A549 (cell line): Measurements from ENCODE around the gene LTA. TPM values are rescaled to one million over a fixed set of nuclear protein-coding genes. Genes with fewer than 3 reads are reported as not detected.

Experiments
- ATAC-seq, 2 experiments: fragments of 200-7000 bp in 1 of 2; fragments of >200 bp in 1 of 2; cut with Nextera tagmentation in 1 of 2; cut with Tn5 transposase in 1 of 2; 3 replicates each; pipeline versions ENCODE4 v1.8.0 to v1.9.1; 2018 to 2020; ENCODE audit warnings: mild to moderate bottlenecking in 1 of 2, moderate library complexity in 1 of 2
- CTCF ChIA-PET: fragments of 300-600 bp; sonication (Branson Sonifier 250); formaldehyde crosslinking; extraction: SDS; loops from one replicate; lab custom pipeline; 2021; ENCODE audit warnings: antibody characterized with exemption, inconsistent platforms; lab: Yijun Ruan, JAX
- POLR2A ChIA-PET: fragments of 350-600 bp; formaldehyde crosslinking; extraction: SDS; loops from one replicate; lab custom pipeline; 2021; ENCODE audit warnings: antibody characterized with exemption, inconsistent platforms; lab: Yijun Ruan, JAX
- DNase-seq, 2 experiments: peaks; one replicate each; pipeline versions ENCODE4 v3.0.0 to v3.0.0-alpha.2; 2011 to 2016; ENCODE audit warnings: low read depth in 1 of 2, low spot score in 1 of 2
- FAIRE-seq: peaks from 2 replicates; lab custom pipeline; 2011; peaks lifted over from hg19 to GRCh38; lab: Jason Lieb, UNC
- H3K27ac ChIP-seq, 2 experiments: fragments of >200 bp; sonication (Bioruptor Twin); formaldehyde crosslinking; 3 replicates each; pipeline ENCODE4 v1.5.1; 2016 to 2017
- H3K4me1 ChIP-seq: fragments of >200 bp; sonication (Bioruptor Twin); formaldehyde crosslinking; 3 replicates; pipeline ENCODE4 v1.6.1; 2016
- H3K4me2 ChIP-seq: fragments of >200 bp; sonication (Bioruptor Twin); formaldehyde crosslinking; 3 replicates; pipeline ENCODE4 v1.6.1; 2016
- H3K4me3 ChIP-seq: fragments of >200 bp; sonication (Bioruptor Twin); formaldehyde crosslinking; 3 replicates; pipeline ENCODE4 v1.5.1; 2016
- H3K9me3 ChIP-seq: fragments of >200 bp; sonication (Bioruptor Twin); formaldehyde crosslinking; 3 replicates; pipeline ENCODE4 v1.6.1; 2016
- CBX8 ChIP-seq: fragments of 200-600 bp; sonication (generic); IDR thresholded peaks from 2 replicates; pipeline ENCODE4 v1.6.1; 2016
- CTCF ChIP-seq: fragments of >200 bp; sonication (Bioruptor Twin); formaldehyde crosslinking; IDR thresholded peaks from 3 replicates; pipeline ENCODE4 v1.5.1; 2016
- EHF ChIP-seq: fragments of 250-450 bp; sonication (Bioruptor Pico); IDR thresholded peaks from 2 replicates; pipeline ENCODE4 v1.5.0; 2020; ENCODE audit warnings: mild to moderate bottlenecking
- FOSB ChIP-seq: fragments of 250-450 bp; sonication (Bioruptor Pico); IDR thresholded peaks from 2 replicates; pipeline ENCODE4 v1.5.0; 2020; ENCODE audit warnings: mild to moderate bottlenecking, moderate library complexity
- FOSL2 ChIP-seq, 2 experiments: fragments of 450-650 bp in 1 of 2; fragments of >200 bp in 1 of 2; sonication (Bioruptor Twin) in 1 of 2; formaldehyde crosslinking; IDR thresholded peaks; 2 replicates each; pipeline versions ENCODE4 v1.5.0 to v1.6.1; 2016 to 2020; ENCODE audit warnings: mild to moderate bottlenecking in 1 of 2, moderate library complexity in 1 of 2
- GATA3 ChIP-seq: IDR thresholded peaks from 2 replicates; pipeline ENCODE4 v1.6.1; 2012; ENCODE audit warnings: borderline replicate concordance
- HDAC2 ChIP-seq: fragments of 200-600 bp; sonication (generic); IDR thresholded peaks from 2 replicates; pipeline ENCODE4 v1.6.1; 2016
- HEYL ChIP-seq: fragments of 250-450 bp; sonication (Bioruptor Pico); IDR thresholded peaks from 2 replicates; pipeline ENCODE4 v1.8.0; 2021; ENCODE audit warnings: mild to moderate bottlenecking, moderate library complexity
- HOXB13 ChIP-seq: fragments of 250-450 bp; sonication (Bioruptor Pico); IDR thresholded peaks from 2 replicates; pipeline ENCODE4 v1.5.0; 2020; ENCODE audit warnings: low read depth, mild to moderate bottlenecking, moderate library complexity
- HOXB5 ChIP-seq: fragments of 250-450 bp; sonication (Bioruptor Pico); IDR thresholded peaks from 2 replicates; pipeline ENCODE4 v1.5.0; 2020; ENCODE audit warnings: mild to moderate bottlenecking, moderate library complexity
- JUNB ChIP-seq: fragments of >200 bp; sonication (Bioruptor Twin); formaldehyde crosslinking; IDR thresholded peaks from 2 replicates; pipeline ENCODE4 v1.6.1; 2016
- KDM5A ChIP-seq: fragments of 200-600 bp; sonication (generic); IDR thresholded peaks from 2 replicates; pipeline ENCODE4 v1.6.1; 2016; ENCODE audit warnings: antibody characterized with exemption, mild to moderate bottlenecking
- MAFK ChIP-seq: fragments of 450-650 bp; IDR thresholded peaks from 2 replicates; pipeline ENCODE4 v1.6.1; 2014; ENCODE audit not compliant: partially characterized antibody
- MAZ ChIP-seq: fragments of 150-350 bp; IDR thresholded peaks from 2 replicates; pipeline ENCODE4 v1.6.1; 2014; ENCODE audit warnings: antibody characterized with exemption, low read depth, low read length, borderline replicate concordance
- MYC ChIP-seq: IDR thresholded peaks from 2 replicates; pipeline ENCODE4 v1.6.1; 2012; ENCODE audit warnings: mild to moderate bottlenecking, inconsistent platforms, low read length, improper control_type of control experiment, borderline replicate concordance
- NFE2L2 ChIP-seq: fragments of 150-350 bp; conservative IDR thresholded peaks from 2 replicates; pipeline ENCODE4 v1.6.1; 2014; ENCODE audit warnings: low read length
- NPAS2 ChIP-seq: fragments of 250-450 bp; sonication (Bioruptor Pico); IDR thresholded peaks from 2 replicates; pipeline ENCODE4 v1.8.0; 2022; ENCODE audit warnings: mild to moderate bottlenecking, moderate library complexity, borderline replicate concordance
- NR3C1 ChIP-seq: fragments of >200 bp; sonication (Bioruptor Twin); formaldehyde crosslinking; IDR thresholded peaks from 3 replicates; pipeline ENCODE4 v1.6.1; 2017
- POLR2AphosphoS2 ChIP-seq: conservative IDR thresholded peaks from 2 replicates; pipeline ENCODE4 v1.6.1; 2012; ENCODE audit warnings: low read length, improper control_type of control experiment, inconsistent platforms
- RAD21 ChIP-seq, 2 experiments: fragments of >200 bp in 1 of 2; sonication (Bioruptor Twin) in 1 of 2; formaldehyde crosslinking in 1 of 2; IDR thresholded peaks in 1 of 2; conservative IDR thresholded peaks in 1 of 2; 2 replicates in 1 of 2; 3 replicates in 1 of 2; pipeline ENCODE4 v1.6.1; 2012 to 2018; ENCODE audit warnings: inconsistent platforms in 1 of 2
- RCOR1 ChIP-seq: fragments of 150-350 bp; IDR thresholded peaks from 2 replicates; pipeline ENCODE4 v1.6.1; 2014; ENCODE audit warnings: antibody characterized with exemption, low read length, low read depth
- SMC3 ChIP-seq: fragments of >200 bp; sonication (Bioruptor Twin); formaldehyde crosslinking; IDR thresholded peaks from 3 replicates; pipeline ENCODE4 v1.6.1; 2018; ENCODE audit warnings: inconsistent platforms
- TFCP2L1 ChIP-seq: fragments of 250-450 bp; sonication (Bioruptor Pico); IDR thresholded peaks from 2 replicates; pipeline ENCODE4 v1.5.0; 2021; ENCODE audit warnings: mild to moderate bottlenecking
- TP53 ChIP-seq: fragments of 250-450 bp; sonication (Bioruptor Pico); IDR thresholded peaks from 2 replicates; pipeline ENCODE4 v1.5.0; 2021; ENCODE audit warnings: mild to moderate bottlenecking, moderate library complexity
- ZNF302 ChIP-seq: fragments of 250-450 bp; sonication (Bioruptor Pico); IDR thresholded peaks from 2 replicates; pipeline ENCODE4 v1.9.0; 2021; ENCODE audit warnings: inconsistent platforms, mild to moderate bottlenecking, moderate library complexity
- ZSCAN20 ChIP-seq: fragments of 250-450 bp; sonication (Bioruptor Pico); IDR thresholded peaks from 2 replicates; pipeline ENCODE4 v1.8.0; 2022; ENCODE audit warnings: mild to moderate bottlenecking, moderate library complexity
- WGBS: methylation state at CpG from one replicate; pipeline ENCODE4 v1.1.6; 2017; ENCODE audit errors: missing lambda C conversion rate; 5-methylcytosine and 5-hydroxymethylcytosine counted together
- polyA plus RNA-seq, 4 experiments: library from polyadenylated mRNA; depleted of rRNA in 3 of 4; stranded (reverse); fragments of >200 nt; fragmentation: RNase III in 1 of 4; extraction: RNeasy Plus Mini Kit Qiagen cat#74134 plus additional on column Dnase treatment in 1 of 4; gene quantifications; 2 replicates in 3 of 4; 3 replicates in 1 of 4; pipeline ENCODE4 v1.2.3, GENCODE V29; 2011 to 2017
- TF ChIP-seq, protein P1 (sequence below): IDR thresholded peaks from 2 replicates; pipeline ENCODE4 v1.6.1; 2012; ENCODE audit warnings: low read depth, borderline replicate concordance

Gene LTA
- polyA plus RNA-seq, 2 of the 4 experiments (the other 2 are of a cell fraction): 0.08 TPM; not detected in 1

DNA sequence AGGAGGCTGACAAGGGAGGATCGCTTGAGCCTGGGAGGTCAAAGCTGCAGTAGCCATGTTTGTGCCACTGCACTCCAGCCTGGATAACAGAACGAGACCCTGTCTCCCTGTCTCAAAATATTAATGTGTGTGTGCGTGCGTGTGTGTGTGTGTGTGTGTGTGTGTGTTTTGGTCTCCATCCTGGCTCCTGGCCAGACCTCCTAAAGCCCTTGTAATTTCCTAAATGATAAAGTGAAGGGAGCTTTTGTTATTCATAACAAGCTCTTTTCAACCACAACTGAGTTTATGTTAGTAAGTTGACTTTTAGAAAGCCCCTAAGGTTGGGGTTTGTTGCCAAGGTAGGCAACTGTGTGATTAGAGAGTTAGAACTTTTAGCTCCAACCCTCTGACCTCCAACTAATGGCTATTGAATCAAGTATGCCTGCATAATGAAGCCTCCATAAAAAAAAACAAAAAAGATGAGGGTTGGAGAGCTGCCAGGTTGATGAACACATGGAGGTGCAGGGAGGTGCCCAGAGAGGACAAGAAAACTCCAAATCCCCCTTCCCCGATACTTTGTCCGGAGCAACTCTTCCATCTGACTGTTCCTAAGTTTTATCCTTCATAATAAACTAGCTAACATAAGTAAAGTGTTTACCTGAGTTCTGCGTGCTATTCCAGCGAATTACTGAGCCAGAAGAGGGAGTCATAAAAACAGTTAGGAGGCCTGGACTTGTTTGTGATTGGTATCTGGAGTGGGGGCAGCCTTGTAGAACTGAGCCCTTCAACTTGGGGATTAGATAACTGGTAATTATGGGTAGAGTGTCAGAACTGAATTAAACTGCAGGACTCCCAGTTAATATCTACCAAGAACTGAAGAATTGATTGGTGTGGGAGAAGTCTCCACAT lies 37.7 kb downstream of the LTA start:
- no peak overlapping the region for H3K27ac ChIP-seq
- H3K4me1 ChIP-seq: no peaks in the 10 kb centered on the region
- CTCF ChIA-PET: interaction anchor here (0.9 to 3.0 kb wide), 6 partner anchors 11 to 117 kb away, joined by 3 to 28 read pairs (median 4); partner anchors contain the start of gene NCR3
- H3K9me3 ChIP-seq: no peaks in the 10 kb centered on the region
- 72% methylated on average over 8 of the region's 8 CpGs for WGBS
- POLR2A ChIA-PET: no interaction called here
- TF ChIP-seq HDAC2: no peak
- TF ChIP-seq NFE2L2: no peak
- TF ChIP-seq POLR2AphosphoS2: no peak
- TF ChIP-seq FOSL2 (IDR thresholded peaks at IDR 0.05): no peak
- TF ChIP-seq FOSL2 (CRISPR knock-in tag; IDR thresholded peaks at IDR 0.05): no peak
- no peak for TF ChIP-seq TFCP2L1 (CRISPR knock-in tag)
- TF ChIP-seq MAZ: no peak
- TF ChIP-seq CBX8: no peak
- TF ChIP-seq EHF (CRISPR knock-in tag): no peak
- TF ChIP-seq ZSCAN20 (CRISPR knock-in tag): no peak
- TF ChIP-seq, all 56 proteins: peak for 0
- no peak for DNase-seq
- ATAC-seq: no peak
- Histone ChIP-seq H3K4me2 (no peak overlapping the region), H3K4me3 (no peak overlapping the region)
- FAIRE-seq: no peak

GRCh38 chr6:31610968-31611367 lies 38.9 kb downstream of the LTA start:
- FAIRE-seq (no peak), ATAC-seq (no peak), DNase-seq (no peak)
- TF ChIP-seq MYC (no peak), HOXB13 (CRISPR knock-in tag) (no peak), FOSB (CRISPR knock-in tag) (no peak), MAFK (no peak), HOXB5 (CRISPR knock-in tag) (no peak), SMC3 (no peak), RAD21 (conservative IDR thresholded peaks at IDR 0.05 in 1 of 2, IDR thresholded peaks at IDR 0.05 in 1 of 2) (no peak), NR3C1 (no peak), RCOR1 (no peak), FOSL2 (IDR thresholded peaks at IDR 0.05) (no peak), FOSL2 (CRISPR knock-in tag; IDR thresholded peaks at IDR 0.05) (no peak), ZNF302 (CRISPR knock-in tag) (no peak), HEYL (CRISPR knock-in tag) (no peak), KDM5A (no peak), TP53 (CRISPR knock-in tag) (no peak), JUNB (no peak), NPAS2 (CRISPR knock-in tag) (no peak), CTCF (no peak), MAZ (no peak), GATA3 (no peak)
- TF ChIP-seq, protein P1, sequence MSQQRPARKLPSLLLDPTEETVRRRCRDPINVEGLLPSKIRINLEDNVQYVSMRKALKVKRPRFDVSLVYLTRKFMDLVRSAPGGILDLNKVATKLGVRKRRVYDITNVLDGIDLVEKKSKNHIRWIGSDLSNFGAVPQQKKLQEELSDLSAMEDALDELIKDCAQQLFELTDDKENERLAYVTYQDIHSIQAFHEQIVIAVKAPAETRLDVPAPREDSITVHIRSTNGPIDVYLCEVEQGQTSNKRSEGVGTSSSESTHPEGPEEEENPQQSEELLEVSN: no peak
- no peak overlapping the region for H3K27ac ChIP-seq
- no peaks in the 10 kb centered on the region for H3K4me1 ChIP-seq
- 83% methylated on average over 4 of the region's 4 CpGs for WGBS
- H3K9me3 ChIP-seq: no peaks in the 10 kb centered on the region
- ChIA-PET CTCF (interaction anchor here (0.5 to 3.0 kb wide), 6 partner anchors 12 to 597 kb away, joined by 3 to 28 read pairs (median 4); partner anchors contain the start of gene NCR3), POLR2A (no interaction called here)
- no peak overlapping the region for H3K4me3 ChIP-seq
- H3K4me2 ChIP-seq: no peak overlapping the region
